ENCODE data around the gene PRPS1. TPM values are rescaled to one million over a fixed set of nuclear protein-coding genes. Genes with fewer than 3 reads are reported as not detected.
A peak's percentile ranks its signal among the peaks of the same experiment; 100 is the strongest.

The PRPS1 gene
- total RNA-seq (ENCODE audit: low replicate concordance) = 177 and 264 TPM in 2 replicates

- H3K9ac ChIP-seq = peak within 1 kb of the TSS; percentile 64
- no peaks in the 10 kb centered on the region for H3K9me3 ChIP-seq (ENCODE audit: low read depth)
- H3K27ac ChIP-seq = no peak within 1 kb of the TSS
- Mint-ChIP-seq H3K36me3 (peaks cover 14% of the 10 kb centered on the region), H3K27ac (peak within 1 kb of the TSS; percentile 14), H3K27me3 (ENCODE audit: insufficient read depth, low read depth) (no peaks in the 10 kb centered on the region), H3K4me1 (peaks cover 26% of the 10 kb centered on the region), H3K4me3 (peak within 1 kb of the TSS; percentile 97), H3K9me3 (peaks cover 3% of the 10 kb centered on the region)
- H3K27me3 ChIP-seq = no peaks in the 10 kb centered on the region
- H3K4me2 ChIP-seq = peak within 1 kb of the TSS; percentile 86
- no peaks in the 10 kb centered on the region for H3F3A ChIP-seq (ENCODE audit: low read depth)
- peak within 1 kb of the TSS; percentile 79 for H3K4me3 ChIP-seq
- H3K79me2 ChIP-seq (ENCODE audit: low read depth) = peaks cover 47% of the 10 kb centered on the region
- peaks cover 31% of the 10 kb centered on the region for H4K20me1 ChIP-seq (ENCODE audit: low read depth)
- TF ChIP-seq EZH2phosphoT487 (IDR thresholded peaks at IDR 0.05) = no peak
- no peak for TF ChIP-seq CTCF (IDR thresholded peaks at IDR 0.05)
- TF ChIP-seq EZH2 (IDR thresholded peaks at IDR 0.05) = no peak
- no peaks in the 10 kb centered on the region for H3K36me3 ChIP-seq
- H3K4me1 ChIP-seq = peaks cover 14% of the 10 kb centered on the region
- DNase-seq (ENCODE audit: low spot score) = peak; percentile 100
- H2AFZ ChIP-seq (replicated peaks) = peak within 1 kb of the TSS; percentile 83
Measured at GRCh38 chrX:107627838-107628661, at the start of gene PRPS1. Gene PRPS1 (plus strand): TSS chrX:107628510. CDS start chrX:107628629, 119 bp downstream.

GRCh38 chrX:107579956-107580355, 48.4 kb upstream of the PRPS1 start:
- no peak overlapping the region for H2AFZ ChIP-seq (replicated peaks)
- no peak overlapping the region for H3K27ac Mint-ChIP-seq
- no peaks in the 10 kb centered on the region for H3K36me3 ChIP-seq
- no peaks in the 10 kb centered on the region for H3K4me1 ChIP-seq
- no peaks in the 10 kb centered on the region for H3K27me3 ChIP-seq
- H3K27ac ChIP-seq = no peak overlapping the region
- H3K4me3 ChIP-seq = no peak overlapping the region
- H3K9ac ChIP-seq = no peak overlapping the region
- H3K9me3 ChIP-seq (ENCODE audit: low read depth) = no peaks in the 10 kb centered on the region
- peaks cover 19% of the 10 kb centered on the region for H3K9me3 Mint-ChIP-seq
- no peak overlapping the region for H3K4me3 Mint-ChIP-seq
- no peaks in the 10 kb centered on the region for H3F3A ChIP-seq (ENCODE audit: low read depth)
- TF ChIP-seq CTCF (IDR thresholded peaks at IDR 0.05) = no peak
- no peak for TF ChIP-seq EZH2phosphoT487 (IDR thresholded peaks at IDR 0.05)
- TF ChIP-seq EZH2 (IDR thresholded peaks at IDR 0.05) = no peak
- no peak for DNase-seq (ENCODE audit: low spot score)
- H3K36me3 Mint-ChIP-seq = peaks cover 32% of the 10 kb centered on the region
- no peaks in the 10 kb centered on the region for H3K79me2 ChIP-seq (ENCODE audit: low read depth)
- no peaks in the 10 kb centered on the region for H3K4me1 Mint-ChIP-seq
- H4K20me1 ChIP-seq (ENCODE audit: low read depth) = no peaks in the 10 kb centered on the region
- no peak overlapping the region for H3K4me2 ChIP-seq
- no peaks in the 10 kb centered on the region for H3K27me3 Mint-ChIP-seq (ENCODE audit: insufficient read depth, low read depth)

- Mint-ChIP-seq H3K27me3 (ENCODE audit: insufficient read depth, low read depth) (no peaks in the 10 kb centered on the region), H3K4me1 (no peaks in the 10 kb centered on the region), H3K36me3 (peaks cover 36% of the 10 kb centered on the region), H3K4me3 (no peak overlapping the region), H3K27ac (no peak overlapping the region), H3K9me3 (peaks cover 32% of the 10 kb centered on the region)
- Histone ChIP-seq H3K4me2 (no peak overlapping the region), H3K36me3 (no peaks in the 10 kb centered on the region), H3K4me3 (no peak overlapping the region), H3K9ac (no peak overlapping the region), H2AFZ (replicated peaks) (no peak overlapping the region), H3F3A (ENCODE audit: low read depth) (no peaks in the 10 kb centered on the region), H4K20me1 (ENCODE audit: low read depth) (no peaks in the 10 kb centered on the region), H3K79me2 (ENCODE audit: low read depth) (no peaks in the 10 kb centered on the region), H3K4me1 (no peaks in the 10 kb centered on the region), H3K9me3 (ENCODE audit: low read depth) (no peaks in the 10 kb centered on the region), H3K27me3 (no peaks in the 10 kb centered on the region), H3K27ac (no peak overlapping the region)
- DNase-seq (ENCODE audit: low spot score) = no peak
- TF ChIP-seq EZH2phosphoT487 (IDR thresholded peaks at IDR 0.05) (no peak), EZH2 (IDR thresholded peaks at IDR 0.05) (no peak), CTCF (IDR thresholded peaks at IDR 0.05) (no peak)
Measured at GRCh38 chrX:107581923-107582322, 46.4 kb upstream of the PRPS1 start.
